K562 (cell line): ENCODE data around the gene HCN3. TPM values are rescaled to one million over a fixed set of nuclear protein-coding genes. Genes with fewer than 3 reads are reported as not detected.

ENCODE experiments used
- BRF1 ChIP-seq: IDR thresholded peaks from 3 replicates; pipeline ENCODE4 v1.6.1; 2011; ENCODE audit warnings: borderline replicate concordance, mild to moderate bottlenecking; ENCODE audit not compliant: insufficient read length; ENCODE audit errors: extremely low read depth
- CBFB ChIP-seq: sonication (generic); formaldehyde crosslinking; IDR thresholded peaks from 2 replicates; pipeline ENCODE4 v1.4.0; 2020; ENCODE audit warnings: mild to moderate bottlenecking, missing genetic modification reagents
- CREB1 ChIP-seq, 2 experiments: sonication (generic) in 1 of 2; formaldehyde crosslinking in 1 of 2; IDR thresholded peaks; 2 replicates each; pipeline versions ENCODE4 v1.6.1 to v1.8.0; 2012 to 2022; ENCODE audit warnings: inconsistent platforms in 1 of 2, mild to moderate bottlenecking in 1 of 2, missing genetic modification reagents in 1 of 2, moderate library complexity in 1 of 2
- EP300 ChIP-seq: IDR thresholded peaks from 2 replicates; pipeline ENCODE4 v1.6.1; 2012; ENCODE audit warnings: low read length, improper control_type of control experiment
- FOXM1 ChIP-seq, 2 experiments: fragments of 450-650 bp in 1 of 2; sonication (generic) in 1 of 2; formaldehyde crosslinking in 1 of 2; IDR thresholded peaks; 2 replicates each; pipeline versions ENCODE4 v1.6.1 to v1.9.0; 2017 to 2022; ENCODE audit warnings: low read depth in 2 of 2, mild to moderate bottlenecking in 2 of 2, missing genetic modification reagents in 1 of 2, moderate library complexity in 1 of 2
- KDM4B ChIP-seq, 2 experiments: fragments of 450-650 bp in 1 of 2; sonication (generic) in 1 of 2; IDR thresholded peaks; 2 replicates each; pipeline ENCODE4 v1.6.1; 2016 to 2017; ENCODE audit warnings: borderline replicate concordance in 2 of 2, antibody characterized with exemption in 1 of 2, low read depth in 1 of 2, mild to moderate bottlenecking in 1 of 2
- MTA2 ChIP-seq: fragments of 450-650 bp; IDR thresholded peaks from 2 replicates; pipeline ENCODE4 v1.6.1; 2016; ENCODE audit warnings: low read depth
- NFIC ChIP-seq: fragments of 450-650 bp; IDR thresholded peaks from 2 replicates; pipeline ENCODE4 v1.6.1; 2017; ENCODE audit warnings: mild to moderate bottlenecking, inconsistent platforms
- ZBED1 ChIP-seq: IDR thresholded peaks from 2 replicates; pipeline ENCODE4 v1.6.1; 2014
- ZFP30 ChIP-seq: fragments of 250-450 bp; sonication (Bioruptor Pico); IDR thresholded peaks from 2 replicates; pipeline ENCODE4 v1.8.0; 2022; ENCODE audit warnings: moderate library complexity, mild to moderate bottlenecking, inconsistent platforms, borderline replicate concordance
- ZNF239 ChIP-seq: fragments of 250-450 bp; sonication (Bioruptor Pico); IDR thresholded peaks from 2 replicates; pipeline ENCODE4 v1.4.0; 2020; ENCODE audit warnings: mild to moderate bottlenecking
- polyA plus RNA-seq, 8 experiments: library from polyadenylated mRNA; depleted of rRNA in 4 of 8; stranded (reverse) in 5 of 8; unstranded in 3 of 8; fragments of >200 nt; fragmentation: Nextera tagmentation in 2 of 8; fragmentation: Illumina TruSeq in 1 of 8; extraction: Ambion mirVana in 2 of 8; extraction: Trizol in 1 of 8; gene quantifications; 2 replicates each; pipeline versions ENCODE4 v1.2.1 to v1.2.3, GENCODE V29; 2011 to 2014; ENCODE audit warnings: inconsistent platforms in 1 of 8, missing spikeins in 1 of 8
- total RNA-seq, 7 experiments: library from RNA; depleted of rRNA in 6 of 7; stranded (reverse); fragments of >200 nt in 6 of 7; fragmentation: Illumina TruSeq in 2 of 7; extraction: Trizol in 2 of 7; gene quantifications; 2 replicates each; pipeline versions ENCODE4 v1.2.1 to v1.2.3, GENCODE V29; 2011 to 2021; ENCODE audit warnings: low replicate concordance in 1 of 7
- TF ChIP-seq, protein P1 (sequence below): fragments of 250-450 bp; sonication (Bioruptor Pico); IDR thresholded peaks from 2 replicates; pipeline ENCODE4 v1.4.0; 2020; ENCODE audit warnings: mild to moderate bottlenecking, moderate library complexity
- TF ChIP-seq, protein P2 (sequence below): fragments of 450-650 bp; IDR thresholded peaks from 2 replicates; pipeline ENCODE4 v1.7.0; 2016; ENCODE audit warnings: borderline replicate concordance
- TF ChIP-seq, protein P3 (sequence below): fragments of 450-650 bp; IDR thresholded peaks from 2 replicates; pipeline ENCODE4 v1.6.1; 2016
- TF ChIP-seq, protein P4 (sequence below): fragments of 450-650 bp; IDR thresholded peaks from 2 replicates; pipeline ENCODE4 v1.6.1; 2017; ENCODE audit warnings: antibody characterized with exemption, mild to moderate bottlenecking

The HCN3 gene
- total and polyA plus RNA-seq, 9 of the 15 experiments (the other 6 are each of a cell fraction or from before 2014, with no cell fraction given) = 0.91 to 9.7 (median 3.9) TPM

DNA sequence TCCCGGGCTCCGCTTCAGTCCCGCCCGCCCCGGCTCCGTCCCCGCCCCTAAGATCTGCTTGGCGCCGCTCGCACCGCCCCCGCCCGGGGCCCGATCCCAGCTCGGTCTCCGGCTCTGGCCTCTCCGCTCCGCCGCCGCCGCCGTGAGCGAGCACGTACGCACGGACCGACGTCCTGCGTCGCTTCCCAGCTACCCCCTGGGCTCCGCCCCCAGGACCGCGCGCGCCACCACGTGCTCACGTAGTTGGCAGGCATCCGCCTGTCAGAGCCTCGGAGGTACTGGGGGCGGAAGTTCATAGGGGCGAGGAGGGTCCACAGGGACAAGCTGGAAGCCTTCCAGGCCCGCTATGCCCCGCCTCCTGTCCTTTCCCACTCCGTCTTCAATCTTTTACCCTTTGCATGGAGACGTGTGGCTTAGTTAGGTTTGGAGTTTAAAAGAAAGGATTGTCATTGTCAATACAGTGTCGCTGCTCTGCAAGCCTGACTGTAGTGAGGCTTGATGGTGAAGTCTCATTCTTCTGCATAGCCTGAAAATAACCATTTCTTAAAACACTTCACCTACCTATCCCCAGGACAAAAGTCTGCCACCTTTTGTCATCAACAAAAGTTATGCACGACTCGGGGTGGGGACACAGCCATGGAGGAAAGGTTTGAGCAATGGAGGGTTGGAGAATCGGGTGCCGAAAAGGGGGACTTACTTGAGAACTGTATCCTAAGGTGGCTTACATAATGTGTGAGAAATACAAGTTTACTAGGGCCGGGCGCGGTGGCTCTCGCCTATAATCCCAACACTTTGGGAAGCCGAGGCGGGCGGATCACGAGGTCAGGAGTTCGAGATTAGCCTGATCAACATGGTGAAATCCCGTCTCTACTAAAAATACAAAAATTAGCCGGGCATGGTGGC is 3.7 kb upstream of the HCN3 start, which contains the start of gene CLK2 (continued):
- TF ChIP-seq, protein P1, sequence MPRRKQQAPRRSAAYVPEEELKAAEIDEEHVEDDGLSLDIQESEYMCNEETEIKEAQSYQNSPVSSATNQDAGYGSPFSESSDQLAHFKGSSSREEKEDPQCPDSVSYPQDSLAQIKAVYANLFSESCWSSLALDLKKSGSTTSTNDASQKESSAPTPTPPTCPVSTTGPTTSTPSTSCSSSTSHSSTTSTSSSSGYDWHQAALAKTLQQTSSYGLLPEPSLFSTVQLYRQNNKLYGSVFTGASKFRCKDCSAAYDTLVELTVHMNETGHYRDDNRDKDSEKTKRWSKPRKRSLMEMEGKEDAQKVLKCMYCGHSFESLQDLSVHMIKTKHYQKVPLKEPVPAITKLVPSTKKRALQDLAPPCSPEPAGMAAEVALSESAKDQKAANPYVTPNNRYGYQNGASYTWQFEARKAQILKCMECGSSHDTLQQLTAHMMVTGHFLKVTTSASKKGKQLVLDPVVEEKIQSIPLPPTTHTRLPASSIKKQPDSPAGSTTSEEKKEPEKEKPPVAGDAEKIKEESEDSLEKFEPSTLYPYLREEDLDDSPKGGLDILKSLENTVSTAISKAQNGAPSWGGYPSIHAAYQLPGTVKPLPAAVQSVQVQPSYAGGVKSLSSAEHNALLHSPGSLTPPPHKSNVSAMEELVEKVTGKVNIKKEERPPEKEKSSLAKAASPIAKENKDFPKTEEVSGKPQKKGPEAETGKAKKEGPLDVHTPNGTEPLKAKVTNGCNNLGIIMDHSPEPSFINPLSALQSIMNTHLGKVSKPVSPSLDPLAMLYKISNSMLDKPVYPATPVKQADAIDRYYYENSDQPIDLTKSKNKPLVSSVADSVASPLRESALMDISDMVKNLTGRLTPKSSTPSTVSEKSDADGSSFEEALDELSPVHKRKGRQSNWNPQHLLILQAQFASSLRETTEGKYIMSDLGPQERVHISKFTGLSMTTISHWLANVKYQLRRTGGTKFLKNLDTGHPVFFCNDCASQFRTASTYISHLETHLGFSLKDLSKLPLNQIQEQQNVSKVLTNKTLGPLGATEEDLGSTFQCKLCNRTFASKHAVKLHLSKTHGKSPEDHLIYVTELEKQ (CRISPR knock-in tag) = no peak
- TF ChIP-seq, protein P2, sequence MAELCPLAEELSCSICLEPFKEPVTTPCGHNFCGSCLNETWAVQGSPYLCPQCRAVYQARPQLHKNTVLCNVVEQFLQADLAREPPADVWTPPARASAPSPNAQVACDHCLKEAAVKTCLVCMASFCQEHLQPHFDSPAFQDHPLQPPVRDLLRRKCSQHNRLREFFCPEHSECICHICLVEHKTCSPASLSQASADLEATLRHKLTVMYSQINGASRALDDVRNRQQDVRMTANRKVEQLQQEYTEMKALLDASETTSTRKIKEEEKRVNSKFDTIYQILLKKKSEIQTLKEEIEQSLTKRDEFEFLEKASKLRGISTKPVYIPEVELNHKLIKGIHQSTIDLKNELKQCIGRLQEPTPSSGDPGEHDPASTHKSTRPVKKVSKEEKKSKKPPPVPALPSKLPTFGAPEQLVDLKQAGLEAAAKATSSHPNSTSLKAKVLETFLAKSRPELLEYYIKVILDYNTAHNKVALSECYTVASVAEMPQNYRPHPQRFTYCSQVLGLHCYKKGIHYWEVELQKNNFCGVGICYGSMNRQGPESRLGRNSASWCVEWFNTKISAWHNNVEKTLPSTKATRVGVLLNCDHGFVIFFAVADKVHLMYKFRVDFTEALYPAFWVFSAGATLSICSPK = peak; percentile 84; the same call in 1 of the 2 replicates
- TF ChIP-seq CREB1 (IDR thresholded peaks at IDR 0.05) = peak; percentile 41
- TF ChIP-seq CREB1 (CRISPR knock-in tag; IDR thresholded peaks at IDR 0.05) = no peak
- no peak for TF ChIP-seq EP300
- no peak for TF ChIP-seq ZBED1
- TF ChIP-seq CBFB (CRISPR knock-in tag) = 0 out of 2 replicates have a peak, but pooled peaks have one; percentile 64
- TF ChIP-seq BRF1 = no peak
- TF ChIP-seq NFIC = peak; percentile 96
- no peak for TF ChIP-seq ZFP30
- TF ChIP-seq, protein P3, sequence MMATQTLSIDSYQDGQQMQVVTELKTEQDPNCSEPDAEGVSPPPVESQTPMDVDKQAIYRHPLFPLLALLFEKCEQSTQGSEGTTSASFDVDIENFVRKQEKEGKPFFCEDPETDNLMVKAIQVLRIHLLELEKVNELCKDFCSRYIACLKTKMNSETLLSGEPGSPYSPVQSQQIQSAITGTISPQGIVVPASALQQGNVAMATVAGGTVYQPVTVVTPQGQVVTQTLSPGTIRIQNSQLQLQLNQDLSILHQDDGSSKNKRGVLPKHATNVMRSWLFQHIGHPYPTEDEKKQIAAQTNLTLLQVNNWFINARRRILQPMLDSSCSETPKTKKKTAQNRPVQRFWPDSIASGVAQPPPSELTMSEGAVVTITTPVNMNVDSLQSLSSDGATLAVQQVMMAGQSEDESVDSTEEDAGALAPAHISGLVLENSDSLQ = peak; percentile 89
- TF ChIP-seq, protein P4, sequence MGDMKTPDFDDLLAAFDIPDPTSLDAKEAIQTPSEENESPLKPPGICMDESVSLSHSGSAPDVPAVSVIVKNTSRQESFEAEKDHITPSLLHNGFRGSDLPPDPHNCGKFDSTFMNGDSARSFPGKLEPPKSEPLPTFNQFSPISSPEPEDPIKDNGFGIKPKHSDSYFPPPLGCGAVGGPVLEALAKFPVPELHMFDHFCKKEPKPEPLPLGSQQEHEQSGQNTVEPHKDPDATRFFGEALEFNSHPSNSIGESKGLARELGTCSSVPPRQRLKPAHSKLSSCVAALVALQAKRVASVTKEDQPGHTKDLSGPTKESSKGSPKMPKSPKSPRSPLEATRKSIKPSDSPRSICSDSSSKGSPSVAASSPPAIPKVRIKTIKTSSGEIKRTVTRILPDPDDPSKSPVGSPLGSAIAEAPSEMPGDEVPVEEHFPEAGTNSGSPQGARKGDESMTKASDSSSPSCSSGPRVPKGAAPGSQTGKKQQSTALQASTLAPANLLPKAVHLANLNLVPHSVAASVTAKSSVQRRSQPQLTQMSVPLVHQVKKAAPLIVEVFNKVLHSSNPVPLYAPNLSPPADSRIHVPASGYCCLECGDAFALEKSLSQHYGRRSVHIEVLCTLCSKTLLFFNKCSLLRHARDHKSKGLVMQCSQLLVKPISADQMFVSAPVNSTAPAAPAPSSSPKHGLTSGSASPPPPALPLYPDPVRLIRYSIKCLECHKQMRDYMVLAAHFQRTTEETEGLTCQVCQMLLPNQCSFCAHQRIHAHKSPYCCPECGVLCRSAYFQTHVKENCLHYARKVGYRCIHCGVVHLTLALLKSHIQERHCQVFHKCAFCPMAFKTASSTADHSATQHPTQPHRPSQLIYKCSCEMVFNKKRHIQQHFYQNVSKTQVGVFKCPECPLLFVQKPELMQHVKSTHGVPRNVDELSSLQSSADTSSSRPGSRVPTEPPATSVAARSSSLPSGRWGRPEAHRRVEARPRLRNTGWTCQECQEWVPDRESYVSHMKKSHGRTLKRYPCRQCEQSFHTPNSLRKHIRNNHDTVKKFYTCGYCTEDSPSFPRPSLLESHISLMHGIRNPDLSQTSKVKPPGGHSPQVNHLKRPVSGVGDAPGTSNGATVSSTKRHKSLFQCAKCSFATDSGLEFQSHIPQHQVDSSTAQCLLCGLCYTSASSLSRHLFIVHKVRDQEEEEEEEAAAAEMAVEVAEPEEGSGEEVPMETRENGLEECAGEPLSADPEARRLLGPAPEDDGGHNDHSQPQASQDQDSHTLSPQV = peak; percentile 76
- TF ChIP-seq ZNF239 (CRISPR knock-in tag) = no peak
- TF ChIP-seq MTA2 = no peak
- no peak for TF ChIP-seq KDM4B (IDR thresholded peaks at IDR 0.05; ENCODE audit: borderline replicate concordance in 2 of 2, low read depth in 1 of 2)
- no peak for TF ChIP-seq FOXM1 (IDR thresholded peaks at IDR 0.05; ENCODE audit: low read depth)
- TF ChIP-seq FOXM1 (CRISPR knock-in tag; IDR thresholded peaks at IDR 0.05; ENCODE audit: low read depth) = no peak
